Aorta (tissue), 5 donors: Measurements from ENCODE around the gene KCNQ1. TPM values are rescaled to one million over a fixed set of nuclear protein-coding genes. Genes with fewer than 3 reads are reported as not detected.

Experiments used
- ATAC-seq: fragments of 200-7000 bp; cut with Tn5 transposase; one replicate; pipeline ENCODE4 v1.9.1; 2022; ENCODE audit warnings: moderate library complexity; ENCODE audit not compliant: low FRiP score
- DNase-seq, 2 donors: peaks; one replicate each; pipeline ENCODE4 v3.0.0-alpha.2; 2020
- H3K27ac ChIP-seq, 2 donors: one replicate each; pipeline ENCODE4 v1.5.1; 2013; ENCODE audit warnings: low read length in 2 of 2, mild to moderate bottlenecking in 2 of 2, moderate library complexity in 2 of 2, control low read depth in 1 of 2, inconsistent platforms in 1 of 2, low read depth in 1 of 2
- H3K27me3 ChIP-seq, 2 donors: one replicate each; pipeline ENCODE4 v1.6.1; 2013; ENCODE audit warnings: control low read depth in 1 of 2, low read length in 1 of 2, mild to moderate bottlenecking in 1 of 2, moderate library complexity in 1 of 2; ENCODE audit not compliant: insufficient read depth in 2 of 2, control insufficient read depth in 1 of 2
- H3K36me3 ChIP-seq, 2 donors: one replicate each; pipeline ENCODE4 v1.6.1; 2013; ENCODE audit warnings: control low read depth in 1 of 2, low read length in 1 of 2, mild to moderate bottlenecking in 1 of 2; ENCODE audit not compliant: insufficient read depth in 2 of 2, control insufficient read depth in 1 of 2
- H3K4me1 ChIP-seq, 2 donors: one replicate each; pipeline ENCODE4 v1.6.1; 2013; ENCODE audit warnings: low read length in 2 of 2, control low read depth in 1 of 2, mild to moderate bottlenecking in 1 of 2, moderate library complexity in 1 of 2; ENCODE audit not compliant: insufficient read depth in 2 of 2, control insufficient read depth in 1 of 2
- H3K4me3 ChIP-seq, 2 donors: one replicate each; pipeline ENCODE4 v1.5.1; 2013; ENCODE audit warnings: low read length in 2 of 2, control low read depth in 1 of 2, mild to moderate bottlenecking in 1 of 2
- H3K9me3 ChIP-seq: one replicate; pipeline ENCODE4 v1.6.1; 2013; ENCODE audit warnings: mild to moderate bottlenecking, low read length; ENCODE audit not compliant: control insufficient read depth
- WGBS, 2 donors: extraction: QIAGEN DNeasy Blood & Tissue Kit; methylation state at CpG; one replicate each; pipeline ENCODE4 v1.1.7; 2013; 5-methylcytosine and 5-hydroxymethylcytosine counted together
- intact Hi-C, 2 donors: fragments of 100-400 bp; cut with DNase I; formaldehyde crosslinking; loops; one replicate each; pipeline versions ENCODE4 v1.14.2 to v1.15.0; 2022
- polyA plus RNA-seq, 2 donors: library from polyadenylated mRNA; stranded (reverse); fragments of 200-250 nt; gene quantifications; one replicate each; pipeline ENCODE4 v1.2.3, GENCODE V29; 2013
- total RNA-seq, 2 donors: library from RNA; stranded (reverse); fragmentation: NEBNext Ultra II Directional; extraction: Animal tissue kit (Norgen Biotek cat#: 25700); gene quantifications; one replicate each; pipeline ENCODE4 v1.2.1, GENCODE V29; 2021
- donor health status: healthy with polysubstance abuse.
- donor health status: Bipolar disorder and iron deficiency.
- donor health status: DM: no; HTN: no; CAD: no.
- donor health status: DM: no; HTN: no; CAD: no.
- donor health status: DM: yes; HTN: yes; CAD: no.

Gene KCNQ1
- total and polyA plus RNA-seq, 4 donors: 0.67 to 11.5 (median 5.8) TPM

DNA sequence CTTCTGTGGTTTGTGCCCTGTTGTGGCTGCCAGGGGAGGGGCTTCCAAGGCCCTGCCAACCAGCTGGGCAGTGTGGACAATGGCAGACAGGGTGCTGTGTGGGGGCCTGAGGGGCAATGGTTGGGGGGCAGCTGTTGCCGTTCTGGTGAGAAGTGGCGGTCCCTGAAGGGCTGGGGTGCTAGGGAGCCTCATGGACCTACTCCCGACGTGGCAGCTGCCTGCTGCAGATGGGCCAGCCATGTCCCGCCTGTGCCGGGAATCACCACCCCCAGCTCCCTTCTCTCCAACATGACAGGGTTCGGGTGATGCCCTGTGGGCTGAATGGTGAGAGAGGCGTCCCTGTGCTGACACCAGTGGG is 74.2 kb downstream of the KCNQ1 start:
- Histone ChIP-seq H3K27ac (no peak overlapping the region), H3K27me3 (no peaks in the 10 kb centered on the region), H3K4me3 (no peak overlapping the region), H3K9me3 (no peaks in the 10 kb centered on the region), H3K36me3 (no peaks in the 10 kb centered on the region), H3K4me1 (no peaks in the 10 kb centered on the region)
- no peak for ATAC-seq
- intact Hi-C loops: no loop called here
- 68 to 72% methylated on average over 8 of the region's 8 CpGs for WGBS, 2 donors
- peak; percentile 33 to 64 for DNase-seq

DNA sequence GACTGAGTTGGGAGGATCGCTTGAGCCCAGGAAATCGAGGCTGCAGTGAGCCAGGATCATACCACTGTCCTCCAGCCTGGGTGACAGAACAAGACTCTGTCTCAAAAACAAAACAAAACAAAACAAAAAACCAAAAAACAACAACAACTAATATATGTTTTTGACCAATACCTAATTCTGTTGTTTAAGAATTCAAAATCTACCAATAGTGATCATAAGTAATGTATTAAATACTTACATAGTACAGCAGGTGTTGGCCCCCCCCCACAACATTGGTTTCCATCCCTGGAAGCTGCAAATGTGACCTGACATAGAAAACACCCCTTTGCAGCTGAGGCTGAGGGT is 74.7 kb downstream of the KCNQ1 start:
- intact Hi-C loops: no loop called here
- H3K27me3 ChIP-seq: no peaks in the 10 kb centered on the region
- H3K27ac ChIP-seq: no peak overlapping the region
- no peaks in the 10 kb centered on the region for H3K9me3 ChIP-seq
- H3K4me3 ChIP-seq: no peak overlapping the region
- ATAC-seq: no peak
- H3K4me1 ChIP-seq: no peaks in the 10 kb centered on the region
- WGBS, 2 donors: 77 to 88% methylated on average over 2 of the region's 2 CpGs
- no peaks in the 10 kb centered on the region for H3K36me3 ChIP-seq
- no peak for DNase-seq

DNA sequence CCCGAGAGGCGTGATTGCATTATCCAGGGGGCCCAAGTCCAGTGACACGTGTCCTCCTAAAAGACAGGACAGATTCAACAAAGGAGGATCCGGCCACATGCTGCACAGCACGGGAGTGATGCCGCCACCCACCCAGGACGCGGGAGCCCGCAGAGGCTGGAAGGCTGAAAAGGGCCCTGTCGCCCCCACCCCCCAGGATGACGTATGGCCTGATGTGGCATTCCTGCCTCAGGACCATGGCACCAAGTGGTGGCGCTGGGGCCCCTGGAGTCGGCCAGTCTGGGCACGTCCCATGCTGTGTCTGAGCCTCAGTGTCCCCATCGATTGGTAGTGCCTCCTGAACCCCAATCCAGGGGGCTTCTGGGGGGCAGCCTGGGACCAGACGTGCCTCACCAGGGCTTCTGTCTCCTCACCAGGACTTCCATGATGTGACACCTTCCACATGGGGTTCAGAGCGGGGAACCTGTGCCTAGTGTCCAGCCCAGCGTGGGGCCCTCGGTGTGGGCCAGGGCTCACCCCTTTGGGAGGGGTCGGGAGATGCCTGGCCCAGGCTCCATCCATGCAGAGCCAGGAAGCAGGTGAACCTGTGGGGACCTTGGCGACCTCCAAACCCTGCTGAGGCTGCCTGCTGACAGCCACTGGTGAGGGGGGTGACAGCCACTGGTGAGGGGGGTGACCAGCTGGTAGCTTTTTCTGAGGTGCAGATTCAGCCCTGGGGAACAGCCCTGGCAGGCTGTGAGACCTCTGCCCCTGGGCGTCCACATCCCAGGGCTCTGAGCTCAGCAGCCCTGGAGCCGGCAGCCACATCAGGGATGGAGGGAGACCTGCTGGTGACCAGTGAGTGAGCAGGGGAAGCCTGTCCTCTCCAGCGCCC is 75.3 kb downstream of the KCNQ1 start:
- no peaks in the 10 kb centered on the region for H3K9me3 ChIP-seq
- DNase-seq: peak; percentile 44 to 68
- intact Hi-C loops: no loop called here
- 74 to 75% methylated on average over 24 of the region's 24 CpGs for WGBS, 2 donors
- H3K4me1 ChIP-seq: no peaks in the 10 kb centered on the region
- no peak for ATAC-seq
- H3K36me3 ChIP-seq: no peaks in the 10 kb centered on the region
- no peak overlapping the region for H3K4me3 ChIP-seq
- H3K27me3 ChIP-seq: no peaks in the 10 kb centered on the region
- no peak overlapping the region for H3K27ac ChIP-seq

DNA sequence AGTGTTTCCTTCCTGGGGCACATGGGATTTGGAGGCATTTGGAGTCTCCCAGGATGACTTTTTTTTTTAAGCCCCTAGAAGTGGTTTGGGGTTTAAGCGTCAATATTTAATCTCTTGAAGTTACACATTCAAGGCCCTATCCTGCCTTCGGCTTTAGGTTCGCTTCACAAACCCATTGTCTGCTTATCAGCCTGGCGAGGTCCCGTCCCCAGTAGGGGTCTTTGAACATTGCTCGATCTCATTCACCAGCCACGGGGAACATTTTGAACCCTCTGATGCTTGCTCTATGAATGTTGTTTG is 75.9 kb downstream of the KCNQ1 start:
- Histone ChIP-seq H3K4me3 (no peak overlapping the region), H3K36me3 (no peaks in the 10 kb centered on the region), H3K4me1 (no peaks in the 10 kb centered on the region), H3K27me3 (no peaks in the 10 kb centered on the region), H3K9me3 (no peaks in the 10 kb centered on the region), H3K27ac (no peak overlapping the region)
- intact Hi-C loops: no loop called here
- DNase-seq (peak; percentile 2 to 21), ATAC-seq (no peak)
- 85 to 88% methylated on average over 7 of the region's 7 CpGs for WGBS, 2 donors

DNA sequence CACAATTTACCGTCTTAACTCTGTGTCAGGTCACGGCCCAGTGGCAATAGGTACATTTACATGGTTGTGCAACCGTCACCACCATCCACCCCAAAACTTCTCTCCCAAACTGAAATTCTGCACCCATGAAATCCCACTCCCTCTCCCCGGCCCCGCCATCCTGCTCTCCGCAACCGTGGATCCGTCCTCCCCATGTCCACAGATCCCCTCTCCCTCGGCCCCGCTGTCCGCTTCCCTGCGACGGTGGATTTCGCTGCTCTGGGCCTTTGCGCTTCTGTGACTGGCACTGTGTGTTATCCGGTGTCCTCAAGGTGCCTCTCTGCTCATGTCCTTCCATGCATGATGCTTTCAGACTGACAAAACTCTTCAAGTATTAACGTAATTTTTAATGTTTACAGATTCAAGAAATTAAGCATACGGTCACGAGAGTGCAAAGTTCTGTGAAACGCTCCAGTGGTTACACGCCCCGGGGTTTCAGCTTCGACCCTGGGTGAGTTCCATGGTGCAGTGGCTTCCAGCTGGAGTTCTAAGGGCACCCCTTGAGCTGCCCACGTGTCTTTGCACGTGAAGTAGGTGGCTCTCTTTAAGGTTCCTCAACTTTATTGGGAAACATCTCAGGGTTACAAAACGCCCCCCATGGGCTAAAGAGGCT is 76.4 kb downstream of the KCNQ1 start:
- Histone ChIP-seq H3K36me3 (no peaks in the 10 kb centered on the region), H3K9me3 (no peaks in the 10 kb centered on the region), H3K27me3 (no peaks in the 10 kb centered on the region), H3K4me3 (no peak overlapping the region), H3K4me1 (no peaks in the 10 kb centered on the region), H3K27ac (no peak overlapping the region)
- WGBS, 2 donors: 87 to 89% methylated on average over 26 of the region's 26 CpGs
- ATAC-seq (no peak), DNase-seq (peak; percentile 21 to 68)
- intact Hi-C loops: no loop called here

DNA sequence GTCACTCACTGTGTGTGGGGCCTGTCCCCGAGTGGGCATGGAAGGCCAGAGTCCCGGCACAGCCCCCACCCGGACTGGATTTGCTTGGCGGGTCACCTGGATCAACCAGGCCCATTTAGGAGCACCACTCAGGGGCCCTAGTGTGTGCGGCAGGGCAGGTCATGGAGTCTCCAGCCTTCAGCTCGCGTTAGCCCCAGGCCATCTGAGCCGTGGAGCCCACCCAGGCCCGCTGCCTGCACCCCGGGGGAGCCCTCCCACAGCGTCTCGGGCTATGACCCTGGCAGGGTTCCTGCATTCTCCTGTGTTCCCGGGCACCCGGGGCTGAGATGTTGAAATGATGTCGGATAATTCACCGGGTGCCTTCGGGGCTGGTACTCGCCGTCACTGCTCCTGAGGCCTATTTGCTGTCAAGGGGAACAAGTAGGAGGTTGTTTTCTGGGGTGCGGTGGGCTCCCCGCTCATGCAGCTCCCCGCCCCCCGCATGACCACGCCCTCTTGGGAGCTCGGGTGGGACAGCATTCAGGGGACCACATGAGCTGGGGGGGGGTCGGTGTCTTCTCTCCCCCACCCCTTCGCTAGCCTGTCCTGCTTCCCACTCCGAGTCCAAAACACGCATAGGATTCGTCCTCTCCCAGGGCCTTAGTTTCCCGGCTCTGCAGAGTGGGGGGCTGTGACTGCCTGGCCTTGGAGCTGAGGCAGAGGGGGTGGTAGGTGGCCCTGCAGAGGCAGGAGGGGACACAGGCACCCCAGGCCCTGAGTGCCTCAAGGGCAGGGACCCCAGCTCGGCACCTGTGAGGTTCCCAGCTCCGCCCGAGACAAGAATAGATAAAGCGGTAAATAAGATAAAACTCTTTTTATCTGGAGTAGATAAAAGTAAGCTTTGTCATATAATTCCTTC is 77.2 kb downstream of the KCNQ1 start:
- H3K27ac ChIP-seq: no peak overlapping the region
- 79 to 82% methylated on average over 35 of the region's 35 CpGs for WGBS, 2 donors
- H3K36me3 ChIP-seq: no peaks in the 10 kb centered on the region
- H3K4me3 ChIP-seq: no peak overlapping the region
- no peaks in the 10 kb centered on the region for H3K27me3 ChIP-seq
- ATAC-seq: no peak
- DNase-seq: peak; percentile 30 to 66
- intact Hi-C loops: no loop called here
- no peaks in the 10 kb centered on the region for H3K4me1 ChIP-seq
- H3K9me3 ChIP-seq: no peaks in the 10 kb centered on the region

DNA sequence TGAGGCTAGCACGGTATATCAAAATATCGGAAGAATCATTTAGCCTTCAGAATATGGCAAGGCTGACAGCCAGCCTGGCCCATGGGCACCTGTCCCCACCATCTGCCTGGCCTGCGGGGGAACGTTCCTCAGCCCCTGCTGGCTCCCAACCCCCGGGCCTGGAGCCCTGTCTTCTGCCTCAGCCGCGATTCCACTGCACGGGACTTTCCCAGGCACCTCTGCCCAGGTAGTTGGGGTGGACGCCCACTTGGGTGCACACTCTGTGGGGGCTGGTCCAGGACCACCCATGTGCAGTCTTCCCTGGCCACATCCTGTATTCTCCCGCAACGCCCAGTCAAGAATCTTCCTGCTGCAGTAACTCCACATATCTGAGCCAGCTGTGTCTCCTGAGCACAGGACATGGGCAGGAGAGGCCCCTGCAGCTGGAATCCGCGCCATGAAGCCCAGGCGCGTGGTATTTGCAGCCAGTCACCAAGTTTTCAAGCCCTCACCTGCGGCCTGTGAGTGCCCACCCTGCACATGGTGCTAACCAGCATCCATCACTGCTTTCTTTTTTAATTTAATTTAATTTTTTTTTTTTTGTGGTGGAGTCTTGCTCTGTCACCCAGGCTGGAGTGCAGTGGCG is 77.9 kb downstream of the KCNQ1 start:
- Histone ChIP-seq H3K36me3 (no peaks in the 10 kb centered on the region), H3K27me3 (no peaks in the 10 kb centered on the region), H3K4me1 (no peaks in the 10 kb centered on the region), H3K4me3 (no peak overlapping the region), H3K27ac (no peak overlapping the region), H3K9me3 (no peaks in the 10 kb centered on the region)
- 84 to 86% methylated on average over 17 of the region's 17 CpGs for WGBS, 2 donors
- peak; percentile 37 to 43 for DNase-seq
- intact Hi-C loops: no loop called here
- ATAC-seq: no peak

DNA sequence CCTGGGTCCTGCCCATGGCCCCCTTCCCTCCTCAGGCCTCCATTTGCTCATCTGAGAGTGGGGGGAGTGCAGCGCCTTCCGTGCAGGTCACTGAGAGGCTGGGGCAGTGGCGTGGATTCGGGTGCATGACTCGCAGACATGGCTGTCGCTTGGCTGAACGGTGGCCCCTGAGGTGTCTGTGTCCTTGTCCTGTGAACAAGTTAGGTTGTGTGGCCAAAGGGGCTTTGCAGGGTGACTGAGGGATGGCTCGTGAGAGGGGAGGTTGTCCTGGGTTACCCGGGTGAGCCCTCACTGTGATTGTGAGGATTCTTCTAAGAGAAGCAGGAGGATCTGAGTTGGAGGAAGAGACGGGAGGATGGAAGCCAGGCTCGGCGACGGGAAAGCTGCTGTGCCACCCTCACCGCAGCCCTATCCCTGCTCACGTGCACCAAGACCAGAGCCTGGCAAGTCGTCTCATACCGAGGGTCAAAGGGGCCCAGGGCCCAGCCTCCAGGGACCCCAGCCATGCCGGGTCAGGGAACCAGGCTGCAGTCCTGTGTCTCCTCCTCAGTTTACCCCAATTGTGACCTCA is 79.1 kb downstream of the KCNQ1 start:
- H3K36me3 ChIP-seq: no peaks in the 10 kb centered on the region
- DNase-seq (peak; percentile 36 to 62), ATAC-seq (no peak)
- intact Hi-C loops: no loop called here
- H3K27me3 ChIP-seq: no peaks in the 10 kb centered on the region
- no peak overlapping the region for H3K27ac ChIP-seq
- no peak overlapping the region for H3K4me3 ChIP-seq
- H3K4me1 ChIP-seq: no peaks in the 10 kb centered on the region
- no peaks in the 10 kb centered on the region for H3K9me3 ChIP-seq
- 83 to 84% methylated on average over 18 of the region's 18 CpGs for WGBS, 2 donors
